ENCODE results near the gene LCN2. TPM values are rescaled to one million over a fixed set of nuclear protein-coding genes. Genes with fewer than 3 reads are reported as not detected.

Gene LCN2
- total and polyA plus RNA-seq, 2 experiments from 2014 or later: 2.0 TPM; not detected in 1

GRCh38 chr9:128193469-128194096, 44.3 kb downstream of the LCN2 start:
- no peaks in the 10 kb centered on the region for H3K36me3 ChIP-seq (ENCODE audit: insufficient read depth)
- H3K4me3 ChIP-seq: peak overlapping the region; percentile 46; the same call in 1 of the 2 replicates
- H3K4me3 Mint-ChIP-seq: no peak overlapping the region
- no peaks in the 10 kb centered on the region for H3K9me3 Mint-ChIP-seq
- no peak overlapping the region for H3K27ac Mint-ChIP-seq
- no peaks in the 10 kb centered on the region for H3F3A ChIP-seq (replicated peaks; ENCODE audit: low read depth)
- H3K4me1 ChIP-seq (ENCODE audit: insufficient read depth): no peaks in the 10 kb centered on the region
- H3K27me3 ChIP-seq (ENCODE audit: insufficient read depth): peaks cover 6% of the 10 kb centered on the region; the same call in 1 of the 2 replicates
- no peaks in the 10 kb centered on the region for H3K9me2 ChIP-seq (ENCODE audit: insufficient read depth)
- H4K20me1 ChIP-seq (replicated peaks; ENCODE audit: insufficient read depth): no peaks in the 10 kb centered on the region; the same call in 1 of the 2 replicates
- DNase-seq (ENCODE audit: low spot score) (no peak), ATAC-seq (no peak)
- H3K27me3 Mint-ChIP-seq (ENCODE audit: insufficient read depth, low read depth, poor library complexity): peaks cover 19% of the 10 kb centered on the region
- H3K4me2 ChIP-seq: peak overlapping the region; percentile 73
- TF ChIP-seq NANOG (IDR thresholded peaks at IDR 0.05; ENCODE audit: borderline replicate concordance) (no peak), REST (IDR thresholded peaks at IDR 0.05; ENCODE audit: unreplicated experiment) (no peak), STAT1 (IDR thresholded peaks at IDR 0.05; ENCODE audit: unreplicated experiment) (no peak), JUNB (IDR thresholded peaks at IDR 0.05; ENCODE audit: unreplicated experiment) (no peak), CTCF (conservative IDR thresholded peaks at IDR 0.05; ENCODE audit: low read depth in 2 of 2) (no peak), POLR2AphosphoS5 (IDR thresholded peaks at IDR 0.05; ENCODE audit: low read depth) (no peak), EZH2 (IDR thresholded peaks at IDR 0.05; ENCODE audit: low read depth, unreplicated experiment) (no peak), ZNF331 (CRISPR knock-in tag; IDR thresholded peaks at IDR 0.05; ENCODE audit: low read depth) (no peak), ZNF462 (CRISPR knock-in tag; IDR thresholded peaks at IDR 0.05) (no peak), ETS1 (IDR thresholded peaks at IDR 0.05) (no peak)
- H3K27ac ChIP-seq (ENCODE audit: low read depth): no peak overlapping the region
- H3K79me2 ChIP-seq (replicated peaks; ENCODE audit: insufficient read depth): no peaks in the 10 kb centered on the region
- peaks cover 14% of the 10 kb centered on the region for H3K36me3 Mint-ChIP-seq (ENCODE audit: low read depth)
- H3K4me1 Mint-ChIP-seq: peaks cover 6% of the 10 kb centered on the region
- peak overlapping the region; percentile 91; the same call in 1 of the 2 replicates for H2AFZ ChIP-seq

Data from GM23338 (cell line).